GM23338 (cell line): ENCODE data around the gene CDK14. TPM values are rescaled to one million over a fixed set of nuclear protein-coding genes. Genes with fewer than 3 reads are reported as not detected.

Experiments used
- ATAC-seq: fragments of 200-7000 bp; cut with Tn5 transposase; 3 replicates; pipeline ENCODE4 v1.9.1; 2020
- DNase-seq: peaks from one replicate; pipeline ENCODE4 v3.0.0-alpha.2; 2015; ENCODE audit warnings: low spot score
- H2AFZ ChIP-seq: fragments of 200-600 bp; sonication (generic); 2 replicates; pipeline ENCODE4 v1.8.0; 2016; ENCODE audit warnings: antibody characterized with exemption, mild to moderate bottlenecking, moderate library complexity
- H3F3A ChIP-seq: fragments of 200-600 bp; sonication (generic); replicated peaks from 2 replicates; pipeline ENCODE4 v1.8.0; 2017; ENCODE audit warnings: antibody characterized with exemption, mixed run types, low read depth
- H3K27ac ChIP-seq: fragments of 200-600 bp; sonication (generic); 2 replicates; pipeline ENCODE4 v1.6.1; 2016; ENCODE audit warnings: low read depth
- H3K27me3 ChIP-seq: fragments of 200-600 bp; sonication (generic); 2 replicates; pipeline ENCODE4 v1.8.0; 2016; ENCODE audit warnings: mild to moderate bottlenecking, mixed run types, moderate library complexity; ENCODE audit not compliant: insufficient read depth
- H3K36me3 ChIP-seq: fragments of 200-600 bp; sonication (generic); 2 replicates; pipeline ENCODE4 v1.8.0; 2016; ENCODE audit warnings: mild to moderate bottlenecking; ENCODE audit not compliant: insufficient read depth
- H3K4me1 ChIP-seq: fragments of 200-600 bp; sonication (generic); 2 replicates; pipeline ENCODE4 v1.8.0; 2016; ENCODE audit warnings: mild to moderate bottlenecking, moderate library complexity; ENCODE audit not compliant: insufficient read depth
- H3K4me2 ChIP-seq: fragments of 200-600 bp; sonication (generic); 2 replicates; pipeline ENCODE4 v1.7.1; 2017; ENCODE audit warnings: mixed run types
- H3K4me3 ChIP-seq: fragments of 200-600 bp; sonication (generic); 2 replicates; pipeline ENCODE4 v1.6.1; 2016; ENCODE audit warnings: mixed run types
- H3K79me2 ChIP-seq: fragments of 200-600 bp; sonication (generic); replicated peaks from 2 replicates; pipeline ENCODE4 v1.8.0; 2017; ENCODE audit warnings: mild to moderate bottlenecking; ENCODE audit not compliant: insufficient read depth
- H3K9me2 ChIP-seq: fragments of 200-600 bp; sonication (generic); 2 replicates; pipeline ENCODE4 v1.8.0; 2017; ENCODE audit not compliant: insufficient read depth
- H4K20me1 ChIP-seq: fragments of 200-600 bp; sonication (generic); replicated peaks from 2 replicates; pipeline ENCODE4 v1.8.0; 2017; ENCODE audit warnings: mild to moderate bottlenecking; ENCODE audit not compliant: insufficient read depth
- H3K27ac Mint-ChIP-seq: 2 replicates; pipeline ENCODE4 v1.8.0; 2020; ENCODE audit warnings: inconsistent platforms, mild to moderate bottlenecking, moderate library complexity, mixed read lengths
- H3K27me3 Mint-ChIP-seq: 3 replicates; pipeline ENCODE4 v1.8.0; 2022; ENCODE audit warnings: low read depth, mild to moderate bottlenecking, moderate library complexity, mixed read lengths, inconsistent platforms; ENCODE audit not compliant: insufficient read depth, poor library complexity
- H3K36me3 Mint-ChIP-seq: 3 replicates; pipeline ENCODE4 v1.8.0; 2021; ENCODE audit warnings: low read depth, mild to moderate bottlenecking, inconsistent platforms, moderate library complexity, mixed read lengths
- H3K4me1 Mint-ChIP-seq: 3 replicates; pipeline ENCODE4 v1.8.0; 2020; ENCODE audit warnings: mild to moderate bottlenecking, inconsistent platforms, mixed read lengths
- H3K4me3 Mint-ChIP-seq: 3 replicates; pipeline ENCODE4 v1.8.0; 2021; ENCODE audit warnings: moderate library complexity, mild to moderate bottlenecking, inconsistent platforms, mixed read lengths
- H3K9me3 Mint-ChIP-seq: 3 replicates; pipeline ENCODE4 v1.8.0; 2020; ENCODE audit warnings: moderate library complexity, mild to moderate bottlenecking, inconsistent platforms, mixed read lengths
- CREB1 ChIP-seq: fragments of 250-450 bp; sonication (Bioruptor Pico); IDR thresholded peaks from 2 replicates; pipeline ENCODE4 v1.5.0; 2020; ENCODE audit warnings: low read depth, mild to moderate bottlenecking, moderate library complexity
- EZH2phosphoT487 ChIP-seq: fragments of 200-600 bp; sonication (generic); IDR thresholded peaks from one replicate; pipeline ENCODE4 v1.8.1; 2018; ENCODE audit warnings: antibody characterized with exemption; ENCODE audit not compliant: unreplicated experiment
- NANOG ChIP-seq: IDR thresholded peaks from 2 replicates; pipeline ENCODE4 v1.6.1; 2016; ENCODE audit warnings: antibody characterized with exemption, borderline replicate concordance
- POLR2AphosphoS5 ChIP-seq: IDR thresholded peaks from 2 replicates; pipeline ENCODE4 v1.6.1; 2016; ENCODE audit warnings: antibody characterized with exemption, low read depth
- STAT1 ChIP-seq: IDR thresholded peaks from one replicate; pipeline ENCODE4 v1.6.1; 2016; ENCODE audit warnings: antibody characterized with exemption; ENCODE audit not compliant: unreplicated experiment
- polyA plus RNA-seq: library from polyadenylated mRNA; unstranded; fragments of >200 nt; fragmentation: Nextera tagmentation; extraction: Ambion mirVana; gene quantifications from 2 replicates; pipeline ENCODE4 v1.2.1, GENCODE V29; 2016
- total RNA-seq: library from RNA; depleted of rRNA; stranded (reverse); fragments of >200 nt; shearing (Covaris generic); gene quantifications from 2 replicates; pipeline ENCODE4 v1.2.3, GENCODE V29; 2014
- TF ChIP-seq, protein P1 (sequence below): IDR thresholded peaks from one replicate; pipeline ENCODE4 v1.6.1; 2018; ENCODE audit warnings: antibody characterized with exemption; ENCODE audit not compliant: unreplicated experiment
- TF ChIP-seq, protein P2 (sequence below): IDR thresholded peaks from 2 replicates; pipeline ENCODE4 v1.6.1; 2016; ENCODE audit warnings: antibody characterized with exemption
- TF ChIP-seq, protein P3 (sequence below): fragments of 250-450 bp; sonication (Bioruptor Pico); IDR thresholded peaks from 2 replicates; pipeline ENCODE4 v1.5.0; 2020; ENCODE audit warnings: mild to moderate bottlenecking, moderate library complexity
- TF ChIP-seq, protein P4 (sequence below), 2 experiments: fragments of 200-600 bp in 1 of 2; sonication (generic) in 1 of 2; conservative IDR thresholded peaks; 2 replicates each; pipeline versions ENCODE4 v1.5.1 to v1.6.1; 2016 to 2017; ENCODE audit warnings: antibody characterized with exemption in 2 of 2, low read depth in 2 of 2, mild to moderate bottlenecking in 2 of 2, moderate library complexity in 1 of 2

Gene CDK14
- total and polyA plus RNA-seq, 2 experiments from 2014 or later, result 11.2 to 24.0 TPM

DNA sequence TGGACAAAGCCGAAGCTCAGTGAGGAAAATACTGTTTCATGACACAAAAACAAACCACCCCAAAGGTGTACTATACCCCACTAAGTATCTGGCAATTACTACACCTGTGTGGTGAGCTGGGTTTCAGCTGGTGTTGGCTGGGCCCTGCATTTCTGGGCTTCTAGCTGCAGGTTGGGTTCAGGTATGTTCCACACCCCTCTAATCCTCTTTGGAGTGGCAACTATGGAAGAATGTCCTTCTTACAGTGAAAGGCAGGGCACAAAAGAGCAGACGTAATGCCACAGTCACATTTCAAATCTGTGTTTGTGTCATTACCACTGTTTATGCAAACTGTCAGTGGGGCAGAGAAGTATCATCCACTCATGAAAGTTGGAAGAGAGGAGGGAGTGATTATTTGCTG, 466.6 kb downstream of the CDK14 start (continued):
- TF ChIP-seq STAT1, result no peak
- TF ChIP-seq, protein P1, sequence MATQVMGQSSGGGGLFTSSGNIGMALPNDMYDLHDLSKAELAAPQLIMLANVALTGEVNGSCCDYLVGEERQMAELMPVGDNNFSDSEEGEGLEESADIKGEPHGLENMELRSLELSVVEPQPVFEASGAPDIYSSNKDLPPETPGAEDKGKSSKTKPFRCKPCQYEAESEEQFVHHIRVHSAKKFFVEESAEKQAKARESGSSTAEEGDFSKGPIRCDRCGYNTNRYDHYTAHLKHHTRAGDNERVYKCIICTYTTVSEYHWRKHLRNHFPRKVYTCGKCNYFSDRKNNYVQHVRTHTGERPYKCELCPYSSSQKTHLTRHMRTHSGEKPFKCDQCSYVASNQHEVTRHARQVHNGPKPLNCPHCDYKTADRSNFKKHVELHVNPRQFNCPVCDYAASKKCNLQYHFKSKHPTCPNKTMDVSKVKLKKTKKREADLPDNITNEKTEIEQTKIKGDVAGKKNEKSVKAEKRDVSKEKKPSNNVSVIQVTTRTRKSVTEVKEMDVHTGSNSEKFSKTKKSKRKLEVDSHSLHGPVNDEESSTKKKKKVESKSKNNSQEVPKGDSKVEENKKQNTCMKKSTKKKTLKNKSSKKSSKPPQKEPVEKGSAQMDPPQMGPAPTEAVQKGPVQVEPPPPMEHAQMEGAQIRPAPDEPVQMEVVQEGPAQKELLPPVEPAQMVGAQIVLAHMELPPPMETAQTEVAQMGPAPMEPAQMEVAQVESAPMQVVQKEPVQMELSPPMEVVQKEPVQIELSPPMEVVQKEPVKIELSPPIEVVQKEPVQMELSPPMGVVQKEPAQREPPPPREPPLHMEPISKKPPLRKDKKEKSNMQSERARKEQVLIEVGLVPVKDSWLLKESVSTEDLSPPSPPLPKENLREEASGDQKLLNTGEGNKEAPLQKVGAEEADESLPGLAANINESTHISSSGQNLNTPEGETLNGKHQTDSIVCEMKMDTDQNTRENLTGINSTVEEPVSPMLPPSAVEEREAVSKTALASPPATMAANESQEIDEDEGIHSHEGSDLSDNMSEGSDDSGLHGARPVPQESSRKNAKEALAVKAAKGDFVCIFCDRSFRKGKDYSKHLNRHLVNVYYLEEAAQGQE, result no peak

DNA sequence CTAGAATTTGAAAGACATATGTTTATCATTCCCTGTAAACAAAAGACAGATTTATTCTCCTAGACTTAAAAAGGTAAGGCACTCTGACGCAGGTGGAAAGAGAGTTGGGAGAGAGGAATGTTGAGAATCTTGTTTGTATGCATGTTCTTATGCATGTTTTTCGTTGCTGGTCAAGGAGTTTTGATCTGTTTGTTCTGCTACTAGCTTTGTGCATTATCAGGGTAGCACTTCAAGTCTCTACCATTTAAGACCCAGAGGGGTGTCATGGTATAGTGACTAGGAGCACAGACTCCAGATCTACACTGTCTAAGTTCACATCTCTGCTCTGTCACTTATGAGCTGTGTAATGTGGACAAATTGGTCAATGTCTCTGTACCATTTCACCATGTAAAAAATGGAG, 467.9 kb downstream of the CDK14 start:
- H3K27ac Mint-ChIP-seq, result no peak overlapping the region
- H3K36me3 Mint-ChIP-seq, result peaks cover 22% of the 10 kb centered on the region
- H3K4me1 Mint-ChIP-seq, result peaks cover 12% of the 10 kb centered on the region
- no peaks in the 10 kb centered on the region for H3K36me3 ChIP-seq
- no peak overlapping the region for H3K4me3 ChIP-seq
- H3F3A ChIP-seq, result no peaks in the 10 kb centered on the region
- no peak overlapping the region for H3K4me2 ChIP-seq
- DNase-seq, result no peak
- H3K79me2 ChIP-seq, result no peaks in the 10 kb centered on the region
- H3K27ac ChIP-seq, result no peak overlapping the region
- no peak for ATAC-seq
- H3K9me2 ChIP-seq, result no peaks in the 10 kb centered on the region
- H3K27me3 ChIP-seq, result no peaks in the 10 kb centered on the region
- H3K27me3 Mint-ChIP-seq, result no peaks in the 10 kb centered on the region
- no peaks in the 10 kb centered on the region for H4K20me1 ChIP-seq
- peaks cover 5% of the 10 kb centered on the region; the same call in 1 of the 2 replicates for H3K4me1 ChIP-seq
- H2AFZ ChIP-seq, result no peak overlapping the region
- H3K9me3 Mint-ChIP-seq, result peaks cover 22% of the 10 kb centered on the region
- no peak overlapping the region for H3K4me3 Mint-ChIP-seq
- TF ChIP-seq NANOG (no peak), EZH2phosphoT487 (no peak), POLR2AphosphoS5 (no peak), STAT1 (no peak), CREB1 (no peak)
- TF ChIP-seq, protein P2, sequence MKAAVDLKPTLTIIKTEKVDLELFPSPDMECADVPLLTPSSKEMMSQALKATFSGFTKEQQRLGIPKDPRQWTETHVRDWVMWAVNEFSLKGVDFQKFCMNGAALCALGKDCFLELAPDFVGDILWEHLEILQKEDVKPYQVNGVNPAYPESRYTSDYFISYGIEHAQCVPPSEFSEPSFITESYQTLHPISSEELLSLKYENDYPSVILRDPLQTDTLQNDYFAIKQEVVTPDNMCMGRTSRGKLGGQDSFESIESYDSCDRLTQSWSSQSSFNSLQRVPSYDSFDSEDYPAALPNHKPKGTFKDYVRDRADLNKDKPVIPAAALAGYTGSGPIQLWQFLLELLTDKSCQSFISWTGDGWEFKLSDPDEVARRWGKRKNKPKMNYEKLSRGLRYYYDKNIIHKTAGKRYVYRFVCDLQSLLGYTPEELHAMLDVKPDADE, result no peak
- TF ChIP-seq, protein P1, result no peak
- TF ChIP-seq, protein P3, sequence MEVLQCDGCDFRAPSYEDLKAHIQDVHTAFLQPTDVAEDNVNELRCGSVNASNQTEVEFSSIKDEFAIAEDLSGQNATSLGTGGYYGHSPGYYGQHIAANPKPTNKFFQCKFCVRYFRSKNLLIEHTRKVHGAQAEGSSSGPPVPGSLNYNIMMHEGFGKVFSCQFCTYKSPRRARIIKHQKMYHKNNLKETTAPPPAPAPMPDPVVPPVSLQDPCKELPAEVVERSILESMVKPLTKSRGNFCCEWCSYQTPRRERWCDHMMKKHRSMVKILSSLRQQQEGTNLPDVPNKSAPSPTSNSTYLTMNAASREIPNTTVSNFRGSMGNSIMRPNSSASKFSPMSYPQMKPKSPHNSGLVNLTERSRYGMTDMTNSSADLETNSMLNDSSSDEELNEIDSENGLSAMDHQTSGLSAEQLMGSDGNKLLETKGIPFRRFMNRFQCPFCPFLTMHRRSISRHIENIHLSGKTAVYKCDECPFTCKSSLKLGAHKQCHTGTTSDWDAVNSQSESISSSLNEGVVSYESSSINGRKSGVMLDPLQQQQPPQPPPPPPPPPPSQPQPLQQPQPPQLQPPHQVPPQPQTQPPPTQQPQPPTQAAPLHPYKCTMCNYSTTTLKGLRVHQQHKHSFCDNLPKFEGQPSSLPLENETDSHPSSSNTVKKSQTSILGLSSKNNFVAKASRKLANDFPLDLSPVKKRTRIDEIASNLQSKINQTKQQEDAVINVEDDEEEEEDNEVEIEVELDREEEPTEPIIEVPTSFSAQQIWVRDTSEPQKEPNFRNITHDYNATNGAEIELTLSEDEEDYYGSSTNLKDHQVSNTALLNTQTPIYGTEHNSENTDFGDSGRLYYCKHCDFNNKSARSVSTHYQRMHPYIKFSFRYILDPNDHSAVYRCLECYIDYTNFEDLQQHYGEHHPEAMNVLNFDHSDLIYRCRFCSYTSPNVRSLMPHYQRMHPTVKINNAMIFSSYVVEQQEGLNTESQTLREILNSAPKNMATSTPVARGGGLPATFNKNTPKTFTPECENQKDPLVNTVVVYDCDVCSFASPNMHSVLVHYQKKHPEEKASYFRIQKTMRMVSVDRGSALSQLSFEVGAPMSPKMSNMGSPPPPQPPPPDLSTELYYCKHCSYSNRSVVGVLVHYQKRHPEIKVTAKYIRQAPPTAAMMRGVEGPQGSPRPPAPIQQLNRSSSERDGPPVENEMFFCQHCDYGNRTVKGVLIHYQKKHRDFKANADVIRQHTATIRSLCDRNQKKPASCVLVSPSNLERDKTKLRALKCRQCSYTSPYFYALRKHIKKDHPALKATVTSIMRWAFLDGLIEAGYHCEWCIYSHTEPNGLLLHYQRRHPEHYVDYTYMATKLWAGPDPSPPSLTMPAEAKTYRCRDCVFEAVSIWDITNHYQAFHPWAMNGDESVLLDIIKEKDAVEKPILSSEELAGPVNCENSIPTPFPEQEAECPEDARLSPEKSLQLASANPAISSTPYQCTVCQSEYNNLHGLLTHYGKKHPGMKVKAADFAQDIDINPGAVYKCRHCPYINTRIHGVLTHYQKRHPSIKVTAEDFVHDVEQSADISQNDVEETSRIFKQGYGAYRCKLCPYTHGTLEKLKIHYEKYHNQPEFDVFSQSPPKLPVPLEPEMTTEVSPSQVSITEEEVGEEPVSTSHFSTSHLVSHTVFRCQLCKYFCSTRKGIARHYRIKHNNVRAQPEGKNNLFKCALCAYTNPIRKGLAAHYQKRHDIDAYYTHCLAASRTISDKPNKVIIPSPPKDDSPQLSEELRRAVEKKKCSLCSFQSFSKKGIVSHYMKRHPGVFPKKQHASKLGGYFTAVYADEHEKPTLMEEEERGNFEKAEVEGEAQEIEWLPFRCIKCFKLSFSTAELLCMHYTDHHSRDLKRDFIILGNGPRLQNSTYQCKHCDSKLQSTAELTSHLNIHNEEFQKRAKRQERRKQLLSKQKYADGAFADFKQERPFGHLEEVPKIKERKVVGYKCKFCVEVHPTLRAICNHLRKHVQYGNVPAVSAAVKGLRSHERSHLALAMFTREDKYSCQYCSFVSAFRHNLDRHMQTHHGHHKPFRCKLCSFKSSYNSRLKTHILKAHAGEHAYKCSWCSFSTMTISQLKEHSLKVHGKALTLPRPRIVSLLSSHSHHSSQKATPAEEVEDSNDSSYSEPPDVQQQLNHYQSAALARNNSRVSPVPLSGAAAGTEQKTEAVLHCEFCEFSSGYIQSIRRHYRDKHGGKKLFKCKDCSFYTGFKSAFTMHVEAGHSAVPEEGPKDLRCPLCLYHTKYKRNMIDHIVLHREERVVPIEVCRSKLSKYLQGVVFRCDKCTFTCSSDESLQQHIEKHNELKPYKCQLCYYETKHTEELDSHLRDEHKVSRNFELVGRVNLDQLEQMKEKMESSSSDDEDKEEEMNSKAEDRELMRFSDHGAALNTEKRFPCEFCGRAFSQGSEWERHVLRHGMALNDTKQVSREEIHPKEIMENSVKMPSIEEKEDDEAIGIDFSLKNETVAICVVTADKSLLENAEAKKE (CRISPR knock-in tag), result no peak
- TF ChIP-seq, protein P4, sequence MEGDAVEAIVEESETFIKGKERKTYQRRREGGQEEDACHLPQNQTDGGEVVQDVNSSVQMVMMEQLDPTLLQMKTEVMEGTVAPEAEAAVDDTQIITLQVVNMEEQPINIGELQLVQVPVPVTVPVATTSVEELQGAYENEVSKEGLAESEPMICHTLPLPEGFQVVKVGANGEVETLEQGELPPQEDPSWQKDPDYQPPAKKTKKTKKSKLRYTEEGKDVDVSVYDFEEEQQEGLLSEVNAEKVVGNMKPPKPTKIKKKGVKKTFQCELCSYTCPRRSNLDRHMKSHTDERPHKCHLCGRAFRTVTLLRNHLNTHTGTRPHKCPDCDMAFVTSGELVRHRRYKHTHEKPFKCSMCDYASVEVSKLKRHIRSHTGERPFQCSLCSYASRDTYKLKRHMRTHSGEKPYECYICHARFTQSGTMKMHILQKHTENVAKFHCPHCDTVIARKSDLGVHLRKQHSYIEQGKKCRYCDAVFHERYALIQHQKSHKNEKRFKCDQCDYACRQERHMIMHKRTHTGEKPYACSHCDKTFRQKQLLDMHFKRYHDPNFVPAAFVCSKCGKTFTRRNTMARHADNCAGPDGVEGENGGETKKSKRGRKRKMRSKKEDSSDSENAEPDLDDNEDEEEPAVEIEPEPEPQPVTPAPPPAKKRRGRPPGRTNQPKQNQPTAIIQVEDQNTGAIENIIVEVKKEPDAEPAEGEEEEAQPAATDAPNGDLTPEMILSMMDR (conservative IDR thresholded peaks at IDR 0.05; ENCODE audit: low read depth in 2 of 2), result no peak
